Panc1 (cell line): ENCODE measurements around the gene CCN2. TPM values are rescaled to one million over a fixed set of nuclear protein-coding genes. Genes with fewer than 3 reads are reported as not detected.

Source experiments
- ATAC-seq: fragments of 200-7000 bp; cut with Tn5 transposase; 2 replicates; pipeline ENCODE4 v1.9.1; 2020; ENCODE audit warnings: mild to moderate bottlenecking, moderate library complexity
- Bru-seq: library from RNA; stranded (reverse); fragments of 400-500 nt; gene quantifications from one replicate; lab custom pipeline; 2021; lab: Mats Ljungman, UMichigan
- BruChase-seq, 2 experiments: library from RNA; stranded (reverse); fragments of 400-500 nt; gene quantifications; one replicate each; lab custom pipeline; 2021; lab: Mats Ljungman, UMichigan
- BruUV-seq: library from RNA; stranded (reverse); fragments of 400-500 nt; replicated peaks from 2 replicates; lab custom pipeline; 2021; lab: Mats Ljungman, UMichigan
- CTCF ChIA-PET: fragments of 300-600 bp; sonication (Branson Sonifier 250); formaldehyde crosslinking; loops from one replicate; lab custom pipeline; 2022; ENCODE audit warnings: antibody characterized with exemption; lab: Charles Lee
- POLR2A ChIA-PET: fragments of 300-600 bp; sonication (Branson Sonifier 250); formaldehyde crosslinking; loops from one replicate; lab custom pipeline; 2022; ENCODE audit warnings: antibody characterized with exemption; lab: Charles Lee
- DNase-seq: peaks from one replicate; pipeline ENCODE4 v3.0.0-alpha.2; 2010; ENCODE audit warnings: low read depth, low spot score
- H3K27ac ChIP-seq: 2 replicates; pipeline ENCODE4 v1.5.1; 2011; ENCODE audit warnings: mild to moderate bottlenecking, low read length, inconsistent platforms
- H3K27me3 ChIP-seq: fragments of 200-500 bp; sonication (Bioruptor generic); 2 replicates; pipeline ENCODE4 v1.6.0; 2014; ENCODE audit warnings: low read length, inconsistent platforms; ENCODE audit not compliant: control insufficient read depth, insufficient read depth
- H3K36me3 ChIP-seq: fragments of 200-500 bp; sonication (Bioruptor generic); 2 replicates; pipeline ENCODE4 v1.5.1; 2014; ENCODE audit warnings: inconsistent platforms, mild to moderate bottlenecking, low read length, moderate library complexity; ENCODE audit not compliant: control insufficient read depth, insufficient read depth
- H3K4me1 ChIP-seq: 2 replicates; pipeline ENCODE4 v1.5.1; 2011; ENCODE audit warnings: inconsistent platforms, mild to moderate bottlenecking, low read length, moderate library complexity; ENCODE audit not compliant: control insufficient read depth, insufficient read depth
- H3K4me3 ChIP-seq, 2 experiments: 2 replicates each; pipeline ENCODE4 v1.5.1; 2011 to 2012; ENCODE audit warnings: low read depth in 2 of 2, low read length in 2 of 2, mild to moderate bottlenecking in 2 of 2, inconsistent platforms in 1 of 2, moderate library complexity in 1 of 2
- H3K9me3 ChIP-seq: fragments of 200-500 bp; sonication (Bioruptor generic); 2 replicates; pipeline ENCODE4 v1.5.1; 2014; ENCODE audit warnings: low read depth, mild to moderate bottlenecking, inconsistent platforms, low read length, moderate library complexity; ENCODE audit not compliant: control insufficient read depth, insufficient read depth
- POLR2AphosphoS5 ChIP-seq: IDR thresholded peaks from 2 replicates; pipeline ENCODE4 v1.6.1; 2012; ENCODE audit warnings: mild to moderate bottlenecking, low read depth, low read length, moderate library complexity
- SIN3A ChIP-seq: IDR thresholded peaks from 2 replicates; pipeline ENCODE4 v1.6.1; 2012; ENCODE audit warnings: low read depth, mild to moderate bottlenecking, low read length, moderate library complexity, borderline replicate concordance; ENCODE audit not compliant: insufficient read depth
- TCF7L2 ChIP-seq: IDR thresholded peaks from 2 replicates; pipeline ENCODE4 v1.6.1; 2011; ENCODE audit warnings: mild to moderate bottlenecking, low read depth, low read length, inconsistent platforms
- in situ Hi-C: cut with HindIII; loops from 2 replicates; pipeline ENCODE4 v1.10.0; 2016; ENCODE audit warnings: low sequenced_read_pairs, low pct_unique_long_range_greater_than_20kb
- intact Hi-C: fragments of 100-400 bp; cut with micrococcal nuclease; formaldehyde crosslinking; loops from one replicate; pipeline ENCODE4 v1.10.0; 2022; ENCODE audit not compliant: unreplicated experiment
- long read RNA-seq: library from polyadenylated mRNA; unstranded; transcript quantifications from one replicate; pipeline ENCODE4 v2.0.0, GENCODE V29; 2021; ENCODE audit not compliant: unreplicated experiment
- polyA plus RNA-seq: library from polyadenylated mRNA; unstranded; fragments of >200 nt; gene quantifications from one replicate; pipeline ENCODE4 v1.2.1, GENCODE V29; 2012; ENCODE audit warnings: missing spikeins; ENCODE audit not compliant: insufficient read length
- total RNA-seq: library from RNA; stranded (reverse); gene quantifications from one replicate; pipeline ENCODE4 v1.2.1, GENCODE V29; 2021; ENCODE audit not compliant: unreplicated experiment
- TF ChIP-seq, protein P1 (sequence below), 2 experiments: IDR thresholded peaks; 2 replicates each; pipeline ENCODE4 v1.6.1; 2011 to 2012; ENCODE audit warnings: low read depth in 2 of 2, control low read depth in 1 of 2, low read length in 1 of 2, mild to moderate bottlenecking in 1 of 2, moderate library complexity in 1 of 2; ENCODE audit not compliant: insufficient read depth in 1 of 2
- TF ChIP-seq, protein P2 (sequence below): fragments of 450-650 bp; IDR thresholded peaks from 2 replicates; pipeline ENCODE4 v1.5.1; 2017; ENCODE audit warnings: mild to moderate bottlenecking

Gene CCN2, protein sequence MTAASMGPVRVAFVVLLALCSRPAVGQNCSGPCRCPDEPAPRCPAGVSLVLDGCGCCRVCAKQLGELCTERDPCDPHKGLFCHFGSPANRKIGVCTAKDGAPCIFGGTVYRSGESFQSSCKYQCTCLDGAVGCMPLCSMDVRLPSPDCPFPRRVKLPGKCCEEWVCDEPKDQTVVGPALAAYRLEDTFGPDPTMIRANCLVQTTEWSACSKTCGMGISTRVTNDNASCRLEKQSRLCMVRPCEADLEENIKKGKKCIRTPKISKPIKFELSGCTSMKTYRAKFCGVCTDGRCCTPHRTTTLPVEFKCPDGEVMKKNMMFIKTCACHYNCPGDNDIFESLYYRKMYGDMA
- total RNA-seq (155 TPM), Bru-seq, nascent RNA (percentile 98 among the genes with signal in this experiment), BruChase-seq, experiment 1, labeled RNA remaining after a 2-hour chase (percentile 100 among the genes with signal in this experiment), BruChase-seq, experiment 2, labeled RNA remaining after a 6-hour chase (percentile 98 among the genes with signal in this experiment)
- 226 TPM for polyA plus RNA-seq
- long read RNA-seq, transcript CTGF-201 (5 exons, 2,339 nt): major isoform, 296 of 389 reads
- long read RNA-seq, partial matches to known transcripts: 56 of 389 reads
- long read RNA-seq, other reads (novel, unspliced or antisense): 37 of 389 reads

DNA sequence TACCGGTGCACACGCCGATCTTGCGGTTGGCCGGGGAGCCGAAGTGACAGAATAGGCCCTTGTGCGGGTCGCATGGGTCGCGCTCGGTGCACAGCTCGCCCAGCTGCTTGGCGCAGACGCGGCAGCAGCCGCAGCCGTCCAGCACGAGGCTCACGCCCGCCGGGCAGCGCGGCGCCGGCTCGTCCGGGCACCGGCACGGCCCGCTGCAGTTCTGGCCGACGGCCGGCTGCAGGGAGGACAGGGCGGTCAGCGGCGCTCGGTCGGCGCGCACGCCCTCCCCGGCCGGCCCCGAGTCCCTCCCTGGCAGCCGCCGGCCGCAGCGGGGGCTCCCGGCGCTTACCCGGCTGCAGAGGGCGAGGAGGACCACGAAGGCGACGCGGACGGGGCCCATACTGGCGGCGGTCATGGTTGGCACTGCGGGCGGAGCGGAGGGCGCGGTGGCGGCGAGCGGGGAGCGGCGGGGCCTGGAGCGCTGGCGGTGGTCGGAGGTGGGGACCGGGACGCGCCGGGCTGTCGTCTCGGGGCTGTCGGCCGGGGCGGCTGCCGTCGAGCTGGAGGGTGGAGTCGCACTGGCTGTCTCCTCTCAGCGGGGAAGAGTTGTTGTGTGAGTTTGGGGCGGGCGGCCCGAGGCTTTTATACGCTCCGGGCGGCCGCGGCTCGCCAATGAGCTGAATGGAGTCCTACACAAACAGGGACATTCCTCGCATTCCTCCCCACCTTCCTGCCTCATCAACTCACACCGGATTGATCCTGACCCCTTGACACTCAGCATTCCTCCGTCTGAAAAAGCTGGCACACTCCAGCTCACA, at the start of gene CCN2:
Gene CCN2, minus strand, starts transcription at position 606 of the 809 bp plus-strand sequence. Its CDS starts 200 bp downstream, at position 406.
- H3K4me3 ChIP-seq: peak within 1 kb of the TSS; percentile 71 to 73
- peaks cover 4% of the 10 kb centered on the region; the same call in 1 of the 2 replicates for H3K36me3 ChIP-seq
- no TSS peak for BruUV-seq
- intact Hi-C loops: loop anchor here (5.0 kb wide), 1 partner anchor 266 kb away; no protein-coding TSS in a partner anchor
- CTCF ChIA-PET: interaction anchor here (0.7 kb wide), 2 partner anchors 189 to 524 kb away, joined by 4 to 7 read pairs; no protein-coding TSS in a partner anchor
- peaks cover 58% of the 10 kb centered on the region for H3K4me1 ChIP-seq
- peak; percentile 91 for DNase-seq
- in situ Hi-C loops: no loop called here
- TF ChIP-seq POLR2AphosphoS5 (peak; percentile 87), SIN3A (peak; percentile 88; the same call in 1 of the 2 replicates), TCF7L2 (peak; percentile 43; the same call in 1 of the 2 replicates)
- TF ChIP-seq, protein P1, sequence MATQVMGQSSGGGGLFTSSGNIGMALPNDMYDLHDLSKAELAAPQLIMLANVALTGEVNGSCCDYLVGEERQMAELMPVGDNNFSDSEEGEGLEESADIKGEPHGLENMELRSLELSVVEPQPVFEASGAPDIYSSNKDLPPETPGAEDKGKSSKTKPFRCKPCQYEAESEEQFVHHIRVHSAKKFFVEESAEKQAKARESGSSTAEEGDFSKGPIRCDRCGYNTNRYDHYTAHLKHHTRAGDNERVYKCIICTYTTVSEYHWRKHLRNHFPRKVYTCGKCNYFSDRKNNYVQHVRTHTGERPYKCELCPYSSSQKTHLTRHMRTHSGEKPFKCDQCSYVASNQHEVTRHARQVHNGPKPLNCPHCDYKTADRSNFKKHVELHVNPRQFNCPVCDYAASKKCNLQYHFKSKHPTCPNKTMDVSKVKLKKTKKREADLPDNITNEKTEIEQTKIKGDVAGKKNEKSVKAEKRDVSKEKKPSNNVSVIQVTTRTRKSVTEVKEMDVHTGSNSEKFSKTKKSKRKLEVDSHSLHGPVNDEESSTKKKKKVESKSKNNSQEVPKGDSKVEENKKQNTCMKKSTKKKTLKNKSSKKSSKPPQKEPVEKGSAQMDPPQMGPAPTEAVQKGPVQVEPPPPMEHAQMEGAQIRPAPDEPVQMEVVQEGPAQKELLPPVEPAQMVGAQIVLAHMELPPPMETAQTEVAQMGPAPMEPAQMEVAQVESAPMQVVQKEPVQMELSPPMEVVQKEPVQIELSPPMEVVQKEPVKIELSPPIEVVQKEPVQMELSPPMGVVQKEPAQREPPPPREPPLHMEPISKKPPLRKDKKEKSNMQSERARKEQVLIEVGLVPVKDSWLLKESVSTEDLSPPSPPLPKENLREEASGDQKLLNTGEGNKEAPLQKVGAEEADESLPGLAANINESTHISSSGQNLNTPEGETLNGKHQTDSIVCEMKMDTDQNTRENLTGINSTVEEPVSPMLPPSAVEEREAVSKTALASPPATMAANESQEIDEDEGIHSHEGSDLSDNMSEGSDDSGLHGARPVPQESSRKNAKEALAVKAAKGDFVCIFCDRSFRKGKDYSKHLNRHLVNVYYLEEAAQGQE (IDR thresholded peaks at IDR 0.05; ENCODE audit: insufficient read depth in 1 of 2, low read depth in 2 of 2, low read length in 1 of 2): no peak
- TF ChIP-seq, protein P2, sequence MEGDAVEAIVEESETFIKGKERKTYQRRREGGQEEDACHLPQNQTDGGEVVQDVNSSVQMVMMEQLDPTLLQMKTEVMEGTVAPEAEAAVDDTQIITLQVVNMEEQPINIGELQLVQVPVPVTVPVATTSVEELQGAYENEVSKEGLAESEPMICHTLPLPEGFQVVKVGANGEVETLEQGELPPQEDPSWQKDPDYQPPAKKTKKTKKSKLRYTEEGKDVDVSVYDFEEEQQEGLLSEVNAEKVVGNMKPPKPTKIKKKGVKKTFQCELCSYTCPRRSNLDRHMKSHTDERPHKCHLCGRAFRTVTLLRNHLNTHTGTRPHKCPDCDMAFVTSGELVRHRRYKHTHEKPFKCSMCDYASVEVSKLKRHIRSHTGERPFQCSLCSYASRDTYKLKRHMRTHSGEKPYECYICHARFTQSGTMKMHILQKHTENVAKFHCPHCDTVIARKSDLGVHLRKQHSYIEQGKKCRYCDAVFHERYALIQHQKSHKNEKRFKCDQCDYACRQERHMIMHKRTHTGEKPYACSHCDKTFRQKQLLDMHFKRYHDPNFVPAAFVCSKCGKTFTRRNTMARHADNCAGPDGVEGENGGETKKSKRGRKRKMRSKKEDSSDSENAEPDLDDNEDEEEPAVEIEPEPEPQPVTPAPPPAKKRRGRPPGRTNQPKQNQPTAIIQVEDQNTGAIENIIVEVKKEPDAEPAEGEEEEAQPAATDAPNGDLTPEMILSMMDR: peak; percentile 49
- ATAC-seq: peak; percentile 71
- POLR2A ChIA-PET: interaction anchor here (0.6 to 0.8 kb wide), 13 partner anchors 10 to 873 kb away, joined by 3 to 12 read pairs (median 6); no protein-coding TSS in a partner anchor
- no peaks in the 10 kb centered on the region for H3K9me3 ChIP-seq
- H3K27ac ChIP-seq: peak within 1 kb of the TSS; percentile 91
- H3K27me3 ChIP-seq: no peaks in the 10 kb centered on the region

DNA sequence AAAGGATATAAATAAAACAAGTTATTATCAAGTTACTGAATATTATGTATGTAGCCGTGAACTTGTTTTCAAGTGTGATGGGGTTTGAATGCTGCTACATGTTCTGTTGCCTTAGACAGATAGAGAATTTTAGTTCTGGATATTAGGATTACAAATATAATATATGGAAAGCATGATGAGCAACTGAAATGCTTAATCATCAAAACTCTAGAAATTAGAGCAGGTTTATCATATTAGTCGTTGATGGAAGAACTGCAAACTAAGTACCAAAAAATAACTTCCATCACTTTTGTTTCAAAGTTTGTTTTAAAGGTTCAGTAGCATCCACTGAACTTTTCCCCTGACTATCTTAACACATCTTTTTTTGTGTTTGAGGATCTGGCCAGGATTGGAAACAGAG, 49.1 kb upstream of the CCN2 start:
- ATAC-seq: no peak
- BruUV-seq: no TSS peak
- CTCF ChIA-PET: no interaction called here
- no peak for DNase-seq
- POLR2A ChIA-PET: no interaction called here
- no peak overlapping the region for H3K4me3 ChIP-seq
- intact Hi-C loops (no loop called here), in situ Hi-C loops (no loop called here)
- H3K27me3 ChIP-seq: no peaks in the 10 kb centered on the region
- no peaks in the 10 kb centered on the region for H3K4me1 ChIP-seq
- no peak overlapping the region for H3K27ac ChIP-seq
- TF ChIP-seq, protein P1 (IDR thresholded peaks at IDR 0.05; ENCODE audit: insufficient read depth in 1 of 2, low read depth in 2 of 2, low read length in 1 of 2): no peak
- TF ChIP-seq, protein P2: no peak
- TF ChIP-seq POLR2AphosphoS5 (no peak), SIN3A (no peak), TCF7L2 (no peak)
- no peaks in the 10 kb centered on the region for H3K36me3 ChIP-seq
- H3K9me3 ChIP-seq: no peaks in the 10 kb centered on the region; the same call in 1 of the 2 replicates
